EH (cell line): ENCODE results near the gene CKS2.
"Not testable (repeated sequence)": the region's sequence is repeated elsewhere in the genome, so short reads cannot be mapped to it uniquely, and the experiment has no call there.

Source experiments
- DNase-seq: peaks from one replicate; pipeline ENCODE4 v3.0.0-alpha.2; 2015; ENCODE audit warnings: low read depth

CKS2 gene

DNA sequence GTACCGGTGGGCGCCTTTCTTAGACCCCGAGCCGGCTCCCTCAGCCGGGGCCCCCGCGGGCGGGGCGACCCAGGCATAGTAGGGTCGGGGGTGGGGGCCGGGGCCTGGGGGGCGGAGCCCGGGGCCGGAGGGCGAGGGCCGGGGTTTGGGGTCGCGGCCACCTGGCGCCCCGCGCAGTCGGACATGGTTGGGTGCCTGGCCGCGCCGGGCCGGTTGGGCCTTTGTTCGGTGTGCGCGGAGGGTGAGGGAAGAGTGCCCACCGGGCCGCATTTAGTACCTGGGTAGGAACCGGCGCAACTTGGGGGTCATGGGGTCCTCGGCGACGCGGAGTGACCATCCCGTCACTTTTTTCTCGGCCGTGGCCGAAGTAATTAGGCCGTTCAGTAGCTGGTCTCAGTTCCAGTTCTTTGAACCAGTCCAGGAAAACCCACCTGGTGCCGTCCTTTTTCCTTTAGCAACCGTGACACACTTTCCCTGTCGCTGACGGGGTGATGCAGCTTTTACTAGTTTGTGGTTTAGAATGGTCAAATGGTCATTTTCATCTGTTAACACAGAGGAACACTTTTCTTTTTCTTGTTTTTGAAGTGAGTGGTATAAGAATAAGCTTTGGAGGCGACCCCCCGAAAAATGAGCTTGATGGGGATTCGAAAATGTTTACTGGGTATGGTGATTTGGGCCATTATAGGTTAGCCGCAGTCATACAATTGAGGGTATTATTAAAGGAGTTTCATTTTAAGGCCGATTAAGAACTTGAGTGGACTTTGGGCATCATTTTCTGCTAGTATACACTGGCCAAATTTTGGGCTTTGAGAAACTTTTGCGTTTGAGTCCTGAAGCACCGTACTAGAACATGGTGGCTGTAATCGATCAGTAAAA lies 589 bp downstream of the CKS2 start:
- peak; percentile 11 for DNase-seq

- peak; percentile 34 for DNase-seq
These were observed 1.2 kb downstream of the CKS2 start for GRCh38 chr9:89312222-89312571.

DNA sequence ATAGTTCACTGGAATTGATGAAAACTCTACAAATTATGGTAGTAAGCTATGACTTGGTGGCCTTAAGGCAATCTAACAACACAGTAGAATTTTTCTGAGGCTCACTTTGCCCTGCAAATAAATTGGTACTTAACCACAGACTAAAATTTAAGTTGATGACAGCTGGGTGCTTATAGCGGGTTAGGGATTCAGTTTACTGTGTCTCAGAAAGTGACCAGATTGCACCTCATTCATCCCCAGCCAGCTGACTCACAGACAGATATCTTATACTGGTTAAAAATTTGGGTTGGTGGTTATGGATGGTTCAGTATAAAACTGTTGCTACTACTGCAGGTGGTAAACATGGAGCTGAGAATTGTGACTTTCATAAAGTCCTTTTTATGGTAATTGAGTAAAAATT lies 2.8 kb downstream of the CKS2 start:
- peak; percentile 44 for DNase-seq

GRCh38 chr9:89314955-89315354 lies 4.0 kb downstream of the CKS2 start:
- DNase-seq, result no peak

DNA sequence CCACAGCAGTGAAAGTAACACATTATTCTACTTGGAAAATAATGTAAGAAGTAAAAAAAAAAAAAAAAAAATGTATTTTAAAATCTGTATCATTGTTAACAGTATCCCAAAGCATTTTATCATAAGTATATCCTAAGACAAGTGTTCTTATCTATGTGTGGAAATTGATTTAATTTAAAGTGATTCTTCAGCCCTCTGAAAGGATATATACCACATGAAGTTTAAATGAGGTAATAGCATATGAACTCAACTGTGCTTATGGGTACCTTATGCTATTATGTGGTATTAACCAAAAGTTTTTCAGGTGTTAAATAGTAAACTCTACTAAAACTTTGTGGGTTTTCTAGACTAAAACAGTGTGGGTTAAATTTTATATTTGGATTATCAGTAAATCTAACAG lies 4.5 kb downstream of the CKS2 start:
- no peak for DNase-seq

GRCh38 chr9:89317282-89317681 lies 6.3 kb downstream of the CKS2 start:
- no peak for DNase-seq

- DNase-seq, result peak; percentile 98
These were observed 7.4 kb downstream of the CKS2 start, which contains the start of gene SECISBP2 for GRCh38 chr9:89318123-89319014. Gene SECISBP2, plus strand, starts transcription at chr9:89318500. Its CDS starts 77 bp downstream, at chr9:89318577.

DNA sequence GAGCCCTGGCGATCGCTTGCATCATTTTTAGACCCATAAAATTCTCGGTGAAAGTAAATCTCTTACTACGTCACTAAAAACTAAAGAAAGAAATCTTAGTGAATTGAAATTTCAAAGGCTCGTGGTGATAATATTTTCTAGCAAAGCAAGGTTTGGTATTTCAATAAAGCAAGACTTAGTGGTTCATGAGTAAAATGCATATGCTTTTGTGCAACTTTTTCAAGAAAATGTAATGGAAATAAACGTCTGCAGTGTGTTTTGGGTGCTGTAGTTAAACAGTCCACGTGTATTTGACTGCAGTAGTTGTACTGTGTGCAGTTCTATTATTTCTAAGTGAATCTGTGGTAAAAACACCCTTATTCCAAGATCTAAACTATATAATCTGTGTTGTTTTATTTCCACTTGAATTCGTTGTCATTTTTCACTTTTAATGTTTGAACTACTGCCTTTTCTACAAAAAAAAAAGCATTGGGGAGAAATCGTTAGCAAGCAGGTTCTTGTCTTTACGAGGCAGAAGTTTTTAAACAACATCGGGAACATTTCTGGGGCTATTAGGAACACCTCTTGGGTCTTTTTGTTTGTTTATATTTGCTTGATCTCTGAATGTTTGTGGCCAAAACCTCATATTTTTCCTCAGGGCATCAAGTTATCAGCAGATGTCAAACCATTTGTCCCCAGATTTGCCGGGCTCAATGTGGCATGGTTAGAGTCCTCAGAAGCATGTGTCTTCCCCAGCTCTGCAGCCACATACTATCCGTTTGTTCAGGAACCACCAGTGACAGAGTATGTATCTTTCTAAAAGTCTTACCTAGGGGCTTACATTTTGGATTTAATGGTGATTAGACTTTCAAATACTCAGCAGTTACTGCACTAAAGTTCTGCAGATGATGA lies 8.3 kb downstream of the CKS2 start:
- peak; percentile 27 for DNase-seq

DNA sequence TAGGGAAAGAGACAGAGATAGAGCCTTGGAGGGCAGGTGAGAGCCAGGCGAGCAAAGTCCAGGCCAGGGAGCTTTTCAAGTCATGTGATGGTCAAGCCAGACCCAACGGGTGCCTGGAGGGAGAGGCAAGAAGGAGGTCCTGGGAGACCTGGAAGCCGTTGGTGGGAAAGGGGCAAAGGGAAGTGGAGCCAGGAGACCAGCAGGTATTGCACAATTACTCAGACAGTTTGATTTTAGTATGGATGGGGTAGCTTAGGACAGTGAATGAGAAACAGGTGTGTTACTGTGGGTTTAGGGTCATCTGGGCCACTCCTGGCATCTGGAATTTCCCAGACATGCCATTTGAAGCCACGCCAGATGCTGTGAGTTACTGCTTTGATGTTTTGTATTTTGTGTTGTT lies 12.4 kb downstream of the CKS2 start:
- peak; percentile 13 for DNase-seq

- no peak for DNase-seq
These were observed 14.7 kb downstream of the CKS2 start for GRCh38 chr9:89325733-89326132.

GRCh38 chr9:89328064-89328463 lies 17.1 kb downstream of the CKS2 start:
- DNase-seq, result peak; percentile 16

DNA sequence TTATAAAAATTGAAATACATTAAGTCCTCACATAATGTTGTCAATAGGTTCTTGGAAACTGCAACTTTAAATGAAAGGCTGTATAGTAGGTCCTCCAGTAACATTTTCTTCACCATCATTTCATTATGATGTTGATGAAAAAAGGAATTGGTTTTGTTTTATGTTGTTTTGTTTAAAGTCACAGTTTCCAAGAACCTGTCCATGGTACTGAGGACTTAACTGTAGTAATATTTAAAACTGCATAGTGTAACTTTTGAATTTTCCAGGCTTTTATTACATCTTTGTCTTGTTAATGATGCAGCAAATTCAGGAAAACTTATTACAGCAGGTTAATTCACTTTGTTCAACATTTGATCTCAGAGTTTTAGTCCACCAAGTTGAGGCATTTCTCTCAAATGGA lies 18.9 kb downstream of the CKS2 start:
- DNase-seq, result no peak

DNA sequence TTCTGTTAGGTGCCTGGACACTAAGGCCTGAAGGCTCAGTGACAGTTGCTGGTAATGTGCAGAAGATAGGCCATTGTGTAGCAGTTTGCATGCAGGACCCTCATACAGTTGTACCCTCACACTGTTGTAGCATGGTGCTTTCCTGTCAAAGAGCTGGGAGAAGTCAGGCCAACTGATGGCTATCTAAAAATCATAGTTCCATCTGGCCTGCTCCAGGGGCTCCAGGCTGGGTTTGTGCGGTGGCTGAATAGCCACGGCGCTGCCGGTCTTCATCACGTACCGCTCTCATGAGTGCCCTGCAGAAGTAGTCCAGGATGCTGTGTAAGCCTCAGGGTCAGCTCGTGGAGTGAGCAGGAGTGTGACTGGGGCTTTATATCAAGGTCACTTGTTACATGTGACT lies 19.5 kb downstream of the CKS2 start:
- no peak for DNase-seq

- DNase-seq, result no peak
These were observed 28.8 kb downstream of the CKS2 start for GRCh38 chr9:89339807-89340206.

- DNase-seq, result no peak
These were observed 29.3 kb downstream of the CKS2 start for GRCh38 chr9:89340332-89340731.

DNA sequence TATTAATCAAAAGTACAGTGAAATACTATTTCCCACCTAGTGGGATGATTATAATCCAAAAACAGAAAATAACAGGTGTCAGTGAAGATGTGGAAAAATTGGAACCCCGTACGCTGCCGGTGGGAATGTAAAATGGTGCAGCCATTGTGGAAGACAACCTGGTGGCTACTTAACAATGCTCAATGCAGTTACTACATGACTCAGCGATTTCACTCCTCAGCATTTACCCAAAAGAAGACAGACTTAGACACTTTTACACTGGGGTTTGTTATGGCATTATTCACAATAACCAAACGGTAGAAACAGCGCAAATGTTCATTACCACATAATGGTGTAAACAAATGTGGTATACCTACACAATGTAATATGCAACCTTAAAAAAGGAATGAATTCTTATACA lies 31.2 kb downstream of the CKS2 start:
- DNase-seq, result no peak

- peak; percentile 7 for DNase-seq
These were observed 32.0 kb downstream of the CKS2 start for GRCh38 chr9:89342948-89343347.

DNA sequence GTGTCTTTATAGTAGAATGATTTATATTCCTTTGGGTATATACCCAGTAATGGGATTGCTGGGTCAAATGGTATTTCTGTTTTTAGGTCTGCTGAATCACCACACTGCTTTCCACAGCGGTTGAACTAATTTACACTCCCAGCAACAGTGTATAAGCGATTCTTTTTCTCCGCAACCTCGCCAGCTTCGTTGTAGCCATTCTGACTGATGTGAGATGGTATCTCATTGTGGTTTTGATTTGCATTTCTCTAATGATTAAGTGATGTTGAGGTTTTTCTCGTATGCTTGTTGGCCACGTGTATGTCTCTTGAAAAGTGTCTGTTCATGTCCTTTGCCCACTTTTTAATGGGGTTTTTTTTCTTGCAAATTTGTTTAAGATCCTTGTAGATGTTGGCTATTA lies 32.8 kb downstream of the CKS2 start:
- DNase-seq, result not testable (repeated sequence)

DNA sequence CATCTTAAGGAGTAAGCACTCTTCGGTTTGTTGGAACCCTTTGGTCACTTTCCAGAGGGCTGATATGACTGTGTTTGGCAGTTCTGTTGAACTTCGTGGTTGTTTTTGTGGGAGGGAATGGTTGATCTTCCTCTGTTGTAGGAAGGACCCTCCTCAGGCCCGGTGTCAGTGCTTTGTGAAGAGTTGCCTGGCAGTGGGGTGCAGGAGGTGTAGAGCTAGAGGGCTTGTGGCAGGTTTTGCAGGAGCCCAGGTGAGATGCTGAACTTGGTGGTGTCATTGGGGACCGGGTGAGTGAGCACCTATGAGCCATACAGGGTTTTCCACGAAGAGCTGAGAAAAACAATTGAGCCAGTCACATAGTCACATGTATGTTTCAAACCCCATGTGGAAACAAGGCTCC lies 34.5 kb downstream of the CKS2 start:
- no peak for DNase-seq

DNA sequence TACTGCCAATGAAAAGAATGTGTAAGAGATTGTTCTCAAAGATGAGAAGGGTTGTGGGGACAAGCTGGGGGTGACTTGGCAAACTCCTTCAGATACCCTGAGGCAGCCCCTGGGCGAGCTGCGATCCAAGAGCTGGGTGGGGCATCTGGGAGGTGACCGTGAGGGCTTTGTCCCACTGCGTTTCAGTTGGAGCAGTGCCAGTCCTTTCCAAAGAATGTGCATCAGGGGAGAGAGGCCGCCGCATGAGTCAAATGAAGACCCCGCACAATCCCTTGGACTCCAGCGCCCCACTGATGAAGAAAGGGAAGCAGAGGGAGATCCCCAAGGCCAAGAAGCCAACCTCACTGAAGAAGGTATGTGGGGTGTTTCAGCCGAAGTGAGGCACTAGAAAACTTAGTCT lies 35.7 kb downstream of the CKS2 start:
- no peak for DNase-seq

GRCh38 chr9:89347651-89348050 lies 36.7 kb downstream of the CKS2 start:
- DNase-seq, result no peak

- no peak for DNase-seq
These were observed 38.6 kb downstream of the CKS2 start for GRCh38 chr9:89349607-89350006.
